GM23338 (cell line): ENCODE results near the gene PLA1A. TPM values are rescaled to one million over a fixed set of nuclear protein-coding genes. Genes with fewer than 3 reads are reported as not detected.

Experiments
- ATAC-seq: fragments of 200-7000 bp; cut with Tn5 transposase; 3 replicates; pipeline ENCODE4 v1.9.1; 2020
- DNase-seq: peaks from one replicate; pipeline ENCODE4 v3.0.0-alpha.2; 2015; ENCODE audit warnings: low spot score
- H2AFZ ChIP-seq: fragments of 200-600 bp; sonication (generic); 2 replicates; pipeline ENCODE4 v1.8.0; 2016; ENCODE audit warnings: antibody characterized with exemption, mild to moderate bottlenecking, moderate library complexity
- H3F3A ChIP-seq: fragments of 200-600 bp; sonication (generic); replicated peaks from 2 replicates; pipeline ENCODE4 v1.8.0; 2017; ENCODE audit warnings: antibody characterized with exemption, mixed run types, low read depth
- H3K27ac ChIP-seq: fragments of 200-600 bp; sonication (generic); 2 replicates; pipeline ENCODE4 v1.6.1; 2016; ENCODE audit warnings: low read depth
- H3K27me3 ChIP-seq: fragments of 200-600 bp; sonication (generic); 2 replicates; pipeline ENCODE4 v1.8.0; 2016; ENCODE audit warnings: mild to moderate bottlenecking, mixed run types, moderate library complexity; ENCODE audit not compliant: insufficient read depth
- H3K36me3 ChIP-seq: fragments of 200-600 bp; sonication (generic); 2 replicates; pipeline ENCODE4 v1.8.0; 2016; ENCODE audit warnings: mild to moderate bottlenecking; ENCODE audit not compliant: insufficient read depth
- H3K4me1 ChIP-seq: fragments of 200-600 bp; sonication (generic); 2 replicates; pipeline ENCODE4 v1.8.0; 2016; ENCODE audit warnings: mild to moderate bottlenecking, moderate library complexity; ENCODE audit not compliant: insufficient read depth
- H3K4me2 ChIP-seq: fragments of 200-600 bp; sonication (generic); 2 replicates; pipeline ENCODE4 v1.7.1; 2017; ENCODE audit warnings: mixed run types
- H3K4me3 ChIP-seq: fragments of 200-600 bp; sonication (generic); 2 replicates; pipeline ENCODE4 v1.6.1; 2016; ENCODE audit warnings: mixed run types
- H3K79me2 ChIP-seq: fragments of 200-600 bp; sonication (generic); replicated peaks from 2 replicates; pipeline ENCODE4 v1.8.0; 2017; ENCODE audit warnings: mild to moderate bottlenecking; ENCODE audit not compliant: insufficient read depth
- H3K9me2 ChIP-seq: fragments of 200-600 bp; sonication (generic); 2 replicates; pipeline ENCODE4 v1.8.0; 2017; ENCODE audit not compliant: insufficient read depth
- H4K20me1 ChIP-seq: fragments of 200-600 bp; sonication (generic); replicated peaks from 2 replicates; pipeline ENCODE4 v1.8.0; 2017; ENCODE audit warnings: mild to moderate bottlenecking; ENCODE audit not compliant: insufficient read depth
- H3K27ac Mint-ChIP-seq: 2 replicates; pipeline ENCODE4 v1.8.0; 2020; ENCODE audit warnings: inconsistent platforms, mild to moderate bottlenecking, moderate library complexity, mixed read lengths
- H3K27me3 Mint-ChIP-seq: 3 replicates; pipeline ENCODE4 v1.8.0; 2022; ENCODE audit warnings: low read depth, mild to moderate bottlenecking, moderate library complexity, mixed read lengths, inconsistent platforms; ENCODE audit not compliant: insufficient read depth, poor library complexity
- H3K36me3 Mint-ChIP-seq: 3 replicates; pipeline ENCODE4 v1.8.0; 2021; ENCODE audit warnings: low read depth, mild to moderate bottlenecking, inconsistent platforms, moderate library complexity, mixed read lengths
- H3K4me1 Mint-ChIP-seq: 3 replicates; pipeline ENCODE4 v1.8.0; 2020; ENCODE audit warnings: mild to moderate bottlenecking, inconsistent platforms, mixed read lengths
- H3K4me3 Mint-ChIP-seq: 3 replicates; pipeline ENCODE4 v1.8.0; 2021; ENCODE audit warnings: moderate library complexity, mild to moderate bottlenecking, inconsistent platforms, mixed read lengths
- H3K9me3 Mint-ChIP-seq: 3 replicates; pipeline ENCODE4 v1.8.0; 2020; ENCODE audit warnings: moderate library complexity, mild to moderate bottlenecking, inconsistent platforms, mixed read lengths
- CREB1 ChIP-seq: fragments of 250-450 bp; sonication (Bioruptor Pico); IDR thresholded peaks from 2 replicates; pipeline ENCODE4 v1.5.0; 2020; ENCODE audit warnings: low read depth, mild to moderate bottlenecking, moderate library complexity
- EZH2 ChIP-seq: fragments of 200-600 bp; sonication (generic); IDR thresholded peaks from one replicate; pipeline ENCODE4 v1.8.0; 2017; ENCODE audit warnings: antibody characterized with exemption, mild to moderate bottlenecking, low read depth; ENCODE audit not compliant: unreplicated experiment
- EZH2phosphoT487 ChIP-seq: fragments of 200-600 bp; sonication (generic); IDR thresholded peaks from one replicate; pipeline ENCODE4 v1.8.1; 2018; ENCODE audit warnings: antibody characterized with exemption; ENCODE audit not compliant: unreplicated experiment
- polyA plus RNA-seq: library from polyadenylated mRNA; unstranded; fragments of >200 nt; fragmentation: Nextera tagmentation; extraction: Ambion mirVana; gene quantifications from 2 replicates; pipeline ENCODE4 v1.2.1, GENCODE V29; 2016
- total RNA-seq: library from RNA; depleted of rRNA; stranded (reverse); fragments of >200 nt; shearing (Covaris generic); gene quantifications from 2 replicates; pipeline ENCODE4 v1.2.3, GENCODE V29; 2014
- TF ChIP-seq, protein P1 (sequence below): IDR thresholded peaks from one replicate; pipeline ENCODE4 v1.6.1; 2018; ENCODE audit warnings: antibody characterized with exemption; ENCODE audit not compliant: unreplicated experiment

PLA1A gene
- total and polyA plus RNA-seq, 2 experiments from 2014 or later: not detected

DNA sequence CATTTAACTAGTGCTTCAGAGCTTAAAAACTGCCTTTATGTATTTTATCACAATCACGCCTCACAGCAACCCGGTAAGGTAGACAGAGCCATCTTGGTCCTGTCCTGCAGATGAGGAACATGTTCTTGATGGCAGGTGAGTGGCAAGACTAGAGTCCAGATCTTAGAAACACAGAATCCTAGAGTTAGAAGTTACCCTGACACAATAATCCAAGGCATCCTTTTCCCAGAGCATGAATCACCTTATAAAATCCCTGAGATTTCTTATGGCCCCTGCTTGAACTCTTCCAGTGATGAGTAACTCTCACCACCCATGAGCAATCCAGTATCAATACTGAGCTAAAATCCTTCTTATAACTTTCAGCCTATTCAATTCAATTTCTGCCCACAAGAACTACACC, 45.8 kb downstream of the PLA1A start:
- Mint-ChIP-seq H3K4me3 (no peak overlapping the region), H3K36me3 (no peaks in the 10 kb centered on the region), H3K27ac (no peak overlapping the region), H3K27me3 (peaks cover 2% of the 10 kb centered on the region), H3K9me3 (no peaks in the 10 kb centered on the region), H3K4me1 (peaks cover 20% of the 10 kb centered on the region)
- Histone ChIP-seq H3K4me2 (no peak overlapping the region), H3F3A (no peaks in the 10 kb centered on the region), H3K9me2 (peaks cover 6% of the 10 kb centered on the region), H2AFZ (peak overlapping the region; percentile 56), H3K4me1 (peaks cover 12% of the 10 kb centered on the region), H3K79me2 (no peaks in the 10 kb centered on the region), H3K27me3 (no peaks in the 10 kb centered on the region), H4K20me1 (no peaks in the 10 kb centered on the region), H3K4me3 (no peak overlapping the region), H3K36me3 (no peaks in the 10 kb centered on the region), H3K27ac (no peak overlapping the region)
- DNase-seq: no peak
- TF ChIP-seq, protein P1, sequence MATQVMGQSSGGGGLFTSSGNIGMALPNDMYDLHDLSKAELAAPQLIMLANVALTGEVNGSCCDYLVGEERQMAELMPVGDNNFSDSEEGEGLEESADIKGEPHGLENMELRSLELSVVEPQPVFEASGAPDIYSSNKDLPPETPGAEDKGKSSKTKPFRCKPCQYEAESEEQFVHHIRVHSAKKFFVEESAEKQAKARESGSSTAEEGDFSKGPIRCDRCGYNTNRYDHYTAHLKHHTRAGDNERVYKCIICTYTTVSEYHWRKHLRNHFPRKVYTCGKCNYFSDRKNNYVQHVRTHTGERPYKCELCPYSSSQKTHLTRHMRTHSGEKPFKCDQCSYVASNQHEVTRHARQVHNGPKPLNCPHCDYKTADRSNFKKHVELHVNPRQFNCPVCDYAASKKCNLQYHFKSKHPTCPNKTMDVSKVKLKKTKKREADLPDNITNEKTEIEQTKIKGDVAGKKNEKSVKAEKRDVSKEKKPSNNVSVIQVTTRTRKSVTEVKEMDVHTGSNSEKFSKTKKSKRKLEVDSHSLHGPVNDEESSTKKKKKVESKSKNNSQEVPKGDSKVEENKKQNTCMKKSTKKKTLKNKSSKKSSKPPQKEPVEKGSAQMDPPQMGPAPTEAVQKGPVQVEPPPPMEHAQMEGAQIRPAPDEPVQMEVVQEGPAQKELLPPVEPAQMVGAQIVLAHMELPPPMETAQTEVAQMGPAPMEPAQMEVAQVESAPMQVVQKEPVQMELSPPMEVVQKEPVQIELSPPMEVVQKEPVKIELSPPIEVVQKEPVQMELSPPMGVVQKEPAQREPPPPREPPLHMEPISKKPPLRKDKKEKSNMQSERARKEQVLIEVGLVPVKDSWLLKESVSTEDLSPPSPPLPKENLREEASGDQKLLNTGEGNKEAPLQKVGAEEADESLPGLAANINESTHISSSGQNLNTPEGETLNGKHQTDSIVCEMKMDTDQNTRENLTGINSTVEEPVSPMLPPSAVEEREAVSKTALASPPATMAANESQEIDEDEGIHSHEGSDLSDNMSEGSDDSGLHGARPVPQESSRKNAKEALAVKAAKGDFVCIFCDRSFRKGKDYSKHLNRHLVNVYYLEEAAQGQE: no peak
- TF ChIP-seq EZH2phosphoT487: no peak
- no peak for ATAC-seq

DNA sequence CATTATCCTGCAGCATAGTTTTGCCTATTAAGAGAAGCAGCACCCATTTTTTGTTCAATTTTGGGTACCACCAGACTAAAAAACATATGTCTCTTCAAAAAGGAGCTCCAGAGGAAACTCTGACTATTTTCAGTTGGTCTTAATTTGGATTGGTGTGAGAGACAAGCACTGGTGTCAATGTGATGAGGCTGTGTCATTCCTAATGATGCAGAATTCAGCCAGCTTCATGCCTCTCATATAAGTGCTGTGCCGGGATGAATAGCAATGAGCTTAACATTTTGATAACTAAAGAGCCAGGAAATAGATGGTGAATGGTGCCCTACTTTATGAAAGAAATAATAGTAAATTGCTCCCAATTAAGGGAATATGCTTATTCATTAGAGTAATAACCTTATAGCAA, 46.8 kb downstream of the PLA1A start:
- no peaks in the 10 kb centered on the region for H3K36me3 Mint-ChIP-seq
- H3K4me3 Mint-ChIP-seq: no peak overlapping the region

More for the DNA sequence above, 46.8 kb downstream of the PLA1A start:
- Histone ChIP-seq H3F3A (no peaks in the 10 kb centered on the region), H3K79me2 (no peaks in the 10 kb centered on the region), H3K36me3 (no peaks in the 10 kb centered on the region), H3K4me2 (no peak overlapping the region), H3K4me1 (peaks cover 16% of the 10 kb centered on the region), H3K4me3 (no peak overlapping the region), H3K9me2 (peaks cover 6% of the 10 kb centered on the region), H3K27ac (no peak overlapping the region), H4K20me1 (no peaks in the 10 kb centered on the region), H2AFZ (no peak overlapping the region), H3K27me3 (no peaks in the 10 kb centered on the region)
- H3K27ac Mint-ChIP-seq: no peak overlapping the region
- H3K27me3 Mint-ChIP-seq: no peaks in the 10 kb centered on the region
- TF ChIP-seq EZH2phosphoT487: no peak
- TF ChIP-seq EZH2: no peak
- TF ChIP-seq, protein P1: no peak
- no peak for TF ChIP-seq CREB1 (CRISPR knock-in tag)
- peaks cover 20% of the 10 kb centered on the region for H3K4me1 Mint-ChIP-seq
- ATAC-seq: no peak
- no peak for DNase-seq
- H3K9me3 Mint-ChIP-seq: no peaks in the 10 kb centered on the region
